Effector memory CD8-positive, alpha-beta T cell (primary cell): Measurements from ENCODE around the gene ATXN1.
"Not testable (repeated sequence)": the region's sequence is repeated elsewhere in the genome, so short reads cannot be mapped to it uniquely, and the experiment has no call there.

Source experiments
- ATAC-seq: fragments of 150-1000 bp; cut with Tn5 transposase; replicated peaks from 2 replicates; pipeline ENCODE4 v1.10.0; 2021; ENCODE audit warnings: mild to moderate bottlenecking, moderate library complexity
- DNase-seq, 3 experiments: peaks; one replicate each; pipeline ENCODE4 v3.0.0; 2021
- H3K27ac Mint-ChIP-seq, 2 donors: one replicate each; pipeline ENCODE4 v1.8.0; 2022; ENCODE audit warnings: mild to moderate bottlenecking in 2 of 2, mixed read lengths in 2 of 2, moderate library complexity in 2 of 2
- H3K27me3 Mint-ChIP-seq, 2 donors: one replicate each; pipeline ENCODE4 v1.8.0; 2022; ENCODE audit warnings: mixed read lengths in 2 of 2
- H3K36me3 Mint-ChIP-seq: one replicate; pipeline ENCODE4 v1.8.0; 2022; ENCODE audit warnings: mild to moderate bottlenecking, moderate library complexity, mixed read lengths; ENCODE audit not compliant: insufficient read depth
- H3K4me1 Mint-ChIP-seq, 2 donors: one replicate each; pipeline ENCODE4 v1.8.0; 2022; ENCODE audit warnings: low read depth in 2 of 2, mixed read lengths in 2 of 2
- H3K4me3 Mint-ChIP-seq, 2 donors: one replicate each; pipeline ENCODE4 v1.8.0; 2022; ENCODE audit warnings: mild to moderate bottlenecking in 2 of 2, mixed read lengths in 2 of 2, moderate library complexity in 2 of 2
- H3K9me3 Mint-ChIP-seq, 2 donors: one replicate each; pipeline ENCODE4 v1.8.0; 2022; ENCODE audit warnings: mixed read lengths in 2 of 2

The ATXN1 gene

GRCh38 chr6:16630026-16630643, 131.1 kb downstream of the ATXN1 start:
- H3K27ac Mint-ChIP-seq: no peak overlapping the region
- no peak overlapping the region for H3K4me3 Mint-ChIP-seq
- no peaks in the 10 kb centered on the region for H3K9me3 Mint-ChIP-seq
- DNase-seq (no peak), ATAC-seq (no peak)
- H3K27me3 Mint-ChIP-seq: no peaks in the 10 kb centered on the region
- H3K36me3 Mint-ChIP-seq: peaks cover 5% of the 10 kb centered on the region
- peaks cover 32 to 42% of the 10 kb centered on the region in 2 donors for H3K4me1 Mint-ChIP-seq

DNA sequence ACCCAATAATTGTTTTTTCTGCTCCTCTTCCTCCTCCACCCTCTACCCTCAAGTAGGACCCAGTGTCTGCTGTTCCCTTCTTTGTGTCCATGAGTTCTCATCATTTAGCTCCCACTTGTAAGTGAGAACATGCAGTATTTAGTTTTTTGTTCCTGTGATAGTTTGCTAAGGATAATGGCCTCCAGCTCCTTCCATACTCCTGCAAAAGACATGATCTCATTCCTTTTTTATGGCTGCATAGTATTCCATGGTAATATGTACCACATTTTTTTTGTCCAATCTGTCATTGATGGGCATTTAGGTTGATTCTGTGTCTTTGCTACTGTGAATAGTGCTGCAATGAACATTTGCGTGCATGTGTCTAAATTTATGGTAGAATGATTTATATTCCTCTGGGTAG, 132.7 kb downstream of the ATXN1 start:
- H3K4me3 Mint-ChIP-seq, ATAC-seq, H3K36me3 Mint-ChIP-seq, H3K9me3 Mint-ChIP-seq, H3K27me3 Mint-ChIP-seq, DNase-seq, H3K27ac Mint-ChIP-seq: not testable (repeated sequence)
- peaks cover 27 to 34% of the 10 kb centered on the region in 2 donors for H3K4me1 Mint-ChIP-seq

DNA sequence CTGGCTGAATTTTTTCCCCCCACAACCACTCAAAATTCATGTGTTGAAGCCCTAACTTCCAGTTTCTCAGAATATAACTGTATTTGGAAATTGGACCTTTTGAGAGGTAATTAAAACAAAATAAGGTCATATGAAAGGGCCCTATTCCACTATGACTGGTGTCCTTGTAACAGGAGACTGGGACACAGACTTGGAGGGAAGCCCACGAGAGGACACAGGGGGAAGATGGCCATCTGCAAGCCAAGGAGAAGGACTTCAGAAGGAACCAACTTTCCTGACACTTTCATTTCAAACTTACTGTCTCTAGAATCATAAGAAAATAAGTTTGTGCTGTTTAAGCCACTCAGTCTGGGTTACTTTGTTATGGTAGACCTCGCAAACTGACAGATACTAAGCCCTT, 134.6 kb downstream of the ATXN1 start:
- Mint-ChIP-seq H3K27me3 (no peaks in the 10 kb centered on the region), H3K4me3 (no peak overlapping the region), H3K4me1 (peaks cover 27 to 42% of the 10 kb centered on the region in 2 donors), H3K36me3 (peaks cover 3% of the 10 kb centered on the region), H3K9me3 (no peaks in the 10 kb centered on the region), H3K27ac (peak overlapping the region in 1 of 2 donors; percentile 31)
- DNase-seq: no peak
- ATAC-seq: no peak

- DNase-seq: no peak
- Mint-ChIP-seq H3K4me3 (no peak overlapping the region), H3K27me3 (no peaks in the 10 kb centered on the region), H3K9me3 (no peaks in the 10 kb centered on the region), H3K27ac (no peak overlapping the region), H3K36me3 (peaks cover 5% of the 10 kb centered on the region), H3K4me1 (peaks cover 35 to 48% of the 10 kb centered on the region in 2 donors)
- no peak for ATAC-seq
These were observed 135.7 kb downstream of the ATXN1 start for GRCh38 chr6:16625291-16626265.

DNA sequence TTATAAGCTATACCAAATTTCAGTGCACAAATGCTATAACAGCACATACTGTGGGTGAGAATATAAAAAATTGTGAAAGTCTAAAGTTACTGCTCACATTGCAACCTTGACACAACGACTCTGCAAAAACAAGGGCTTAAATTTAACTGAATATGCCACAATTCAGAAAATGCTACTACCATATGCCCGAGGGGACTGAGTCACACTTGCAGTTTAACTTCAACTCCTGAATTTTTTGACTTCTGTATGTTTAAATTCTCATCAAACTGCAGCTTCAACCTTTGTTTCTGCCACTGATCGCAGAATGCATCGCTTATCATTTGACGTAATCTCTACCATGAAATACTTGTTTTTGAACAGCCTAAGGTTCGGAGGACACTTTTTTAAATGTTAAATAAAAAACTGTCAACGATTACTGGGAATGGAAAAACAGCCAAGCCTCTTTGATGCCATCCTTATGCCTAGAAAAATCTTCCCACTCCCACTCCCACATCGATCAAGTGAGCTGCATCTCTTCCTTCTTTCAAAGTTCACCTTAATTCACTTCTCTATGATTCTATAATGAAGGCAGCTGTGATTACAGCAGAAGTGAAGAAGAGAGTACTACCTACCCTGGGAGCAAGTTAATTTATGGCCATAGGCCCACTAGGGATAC, 136.5 kb downstream of the ATXN1 start:
- Mint-ChIP-seq H3K4me3 (no peak overlapping the region), H3K36me3 (peaks cover 9% of the 10 kb centered on the region), H3K27ac (no peak overlapping the region), H3K27me3 (no peaks in the 10 kb centered on the region), H3K9me3 (no peaks in the 10 kb centered on the region), H3K4me1 (peaks cover 41 to 55% of the 10 kb centered on the region in 2 donors)
- DNase-seq (no peak), ATAC-seq (no peak)

DNA sequence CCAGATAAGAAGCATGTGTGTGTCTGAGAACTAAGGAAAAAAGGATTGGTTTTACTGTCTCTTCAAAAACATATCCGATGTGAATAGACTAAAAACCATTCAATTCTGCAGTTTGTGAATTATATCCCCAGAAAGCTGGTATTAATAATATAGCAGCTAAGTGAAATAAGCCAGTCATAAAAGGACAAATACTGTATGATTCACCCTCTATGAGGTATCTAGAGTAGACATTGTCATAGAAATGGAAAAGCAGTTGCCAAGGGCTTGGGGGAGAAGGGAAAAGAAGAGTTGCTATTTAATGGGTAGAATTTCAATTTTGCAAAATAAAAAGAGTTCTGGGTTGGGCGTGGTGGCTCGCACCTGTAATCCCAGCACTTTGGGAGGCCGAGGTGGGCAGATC, 137.5 kb downstream of the ATXN1 start:
- H3K27me3 Mint-ChIP-seq: no peaks in the 10 kb centered on the region
- peaks cover 9% of the 10 kb centered on the region for H3K36me3 Mint-ChIP-seq
- DNase-seq: no peak
- H3K4me1 Mint-ChIP-seq: peaks cover 46 to 64% of the 10 kb centered on the region in 2 donors
- ATAC-seq: no peak
- H3K9me3 Mint-ChIP-seq: no peaks in the 10 kb centered on the region
- H3K4me3 Mint-ChIP-seq: peak overlapping the region in 1 of 2 donors; percentile 16
- H3K27ac Mint-ChIP-seq: peak overlapping the region; percentile 46 to 81

- no peaks in the 10 kb centered on the region for H3K9me3 Mint-ChIP-seq
- ATAC-seq (no peak), DNase-seq (no peak)
- peaks cover 9% of the 10 kb centered on the region for H3K36me3 Mint-ChIP-seq
- H3K27me3 Mint-ChIP-seq: no peaks in the 10 kb centered on the region
- peak overlapping the region in 1 of 2 donors; percentile 72 for H3K4me3 Mint-ChIP-seq
- H3K27ac Mint-ChIP-seq: peak overlapping the region in 1 of 2 donors; percentile 90
- peaks cover 46 to 62% of the 10 kb centered on the region in 2 donors for H3K4me1 Mint-ChIP-seq
These were observed 138.1 kb downstream of the ATXN1 start for GRCh38 chr6:16623029-16623653.

- peaks cover 43 to 61% of the 10 kb centered on the region in 2 donors for H3K4me1 Mint-ChIP-seq
- no peaks in the 10 kb centered on the region for H3K9me3 Mint-ChIP-seq
- no peaks in the 10 kb centered on the region for H3K27me3 Mint-ChIP-seq
- ATAC-seq (peak; percentile 46), DNase-seq (no peak)
- H3K4me3 Mint-ChIP-seq: peak overlapping the region in 1 of 2 donors; percentile 72
- peak overlapping the region; percentile 90 for H3K27ac Mint-ChIP-seq
- H3K36me3 Mint-ChIP-seq: peaks cover 9% of the 10 kb centered on the region
These were observed 139.1 kb downstream of the ATXN1 start for GRCh38 chr6:16622193-16622592.

GRCh38 chr6:16621002-16621401, 140.3 kb downstream of the ATXN1 start:
- Mint-ChIP-seq H3K4me1 (peaks cover 42 to 59% of the 10 kb centered on the region in 2 donors), H3K9me3 (no peaks in the 10 kb centered on the region), H3K27me3 (no peaks in the 10 kb centered on the region), H3K4me3 (peak overlapping the region; percentile 64 to 72), H3K27ac (peak overlapping the region; percentile 90), H3K36me3 (peaks cover 9% of the 10 kb centered on the region)
- DNase-seq (peak in 2 of 3 experiments; percentile 8 to 15), ATAC-seq (peak; percentile 63)

DNA sequence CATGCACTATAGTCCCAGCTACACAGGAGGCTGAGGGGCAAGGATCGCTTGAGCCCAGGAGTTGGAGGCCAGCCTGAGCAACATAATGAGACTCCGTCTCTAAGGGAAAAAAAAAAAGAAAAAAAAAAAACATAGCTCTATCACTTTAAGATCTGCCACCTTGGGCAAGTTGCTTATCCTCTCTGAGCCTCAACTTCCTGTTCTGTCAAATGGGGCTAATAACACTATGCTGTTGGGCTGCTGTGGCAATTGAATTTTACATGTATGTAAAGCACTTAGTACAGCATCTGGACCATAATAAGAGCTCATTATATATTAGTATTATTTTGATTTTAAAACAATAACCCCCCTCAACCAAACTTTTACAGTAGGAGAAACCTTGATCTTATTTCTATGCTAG, 141.5 kb downstream of the ATXN1 start:
- Mint-ChIP-seq H3K4me1 (peaks cover 37 to 55% of the 10 kb centered on the region in 2 donors), H3K36me3 (peaks cover 11% of the 10 kb centered on the region), H3K27me3 (no peaks in the 10 kb centered on the region), H3K9me3 (no peaks in the 10 kb centered on the region), H3K27ac (peak overlapping the region; percentile 90), H3K4me3 (peak overlapping the region; percentile 64 to 72)
- ATAC-seq (peak; percentile 80), DNase-seq (peak in 2 of 3 experiments; percentile 8 to 12)

GRCh38 chr6:16618962-16619361, 142.3 kb downstream of the ATXN1 start:
- peaks cover 37 to 55% of the 10 kb centered on the region in 2 donors for H3K4me1 Mint-ChIP-seq
- peak overlapping the region; percentile 90 for H3K27ac Mint-ChIP-seq
- ATAC-seq (no peak), DNase-seq (no peak)
- no peaks in the 10 kb centered on the region for H3K27me3 Mint-ChIP-seq
- no peaks in the 10 kb centered on the region for H3K9me3 Mint-ChIP-seq
- peaks cover 14% of the 10 kb centered on the region for H3K36me3 Mint-ChIP-seq
- peak overlapping the region in 1 of 2 donors; percentile 72 for H3K4me3 Mint-ChIP-seq

- Mint-ChIP-seq H3K4me1 (peaks cover 9 to 19% of the 10 kb centered on the region in 2 donors), H3K36me3 (peaks cover 10% of the 10 kb centered on the region), H3K27ac (peak overlapping the region in 1 of 2 donors; percentile 22)
- not testable (repeated sequence) for DNase-seq, H3K27me3 Mint-ChIP-seq, H3K9me3 Mint-ChIP-seq, H3K4me3 Mint-ChIP-seq, ATAC-seq
These were observed 146.0 kb downstream of the ATXN1 start for GRCh38 chr6:16615215-16615614.

GRCh38 chr6:16614143-16614542, 147.1 kb downstream of the ATXN1 start:
- not testable (repeated sequence) for H3K27ac Mint-ChIP-seq, H3K4me3 Mint-ChIP-seq, DNase-seq, H3K27me3 Mint-ChIP-seq, H3K9me3 Mint-ChIP-seq, ATAC-seq
- H3K36me3 Mint-ChIP-seq: peaks cover 10% of the 10 kb centered on the region
- peaks cover 1 to 15% of the 10 kb centered on the region in 2 donors for H3K4me1 Mint-ChIP-seq
